Right lobe of liver (tissue), 4 donors: Measurements from ENCODE around the gene PCDHGB2.
"Not testable (repeated sequence)": the region's sequence is repeated elsewhere in the genome, so short reads cannot be mapped to it uniquely, and the experiment has no call there.

Source experiments
- POLR2A ChIP-seq: fragments of 450-650 bp; IDR thresholded peaks from one replicate; pipeline ENCODE4 v1.6.1; 2017; ENCODE audit warnings: antibody characterized with exemption, mild to moderate bottlenecking
- TF ChIP-seq, protein P1 (sequence below), 4 donors: fragments of 200-600 bp in 3 of 4; fragments of 450-650 bp in 1 of 4; IDR thresholded peaks; one replicate each; pipeline versions ENCODE4 v1.5.1 to v1.8.0; 2016 to 2022; ENCODE audit warnings: antibody characterized with exemption in 4 of 4, mild to moderate bottlenecking in 2 of 4
- donor health status: DM: no; HTN: no; CAD: no.
- donor health status: DM: no; HTN: no; CAD: no.
- donor health status: DM: no; HTN: yes; CAD: no.

DNA sequence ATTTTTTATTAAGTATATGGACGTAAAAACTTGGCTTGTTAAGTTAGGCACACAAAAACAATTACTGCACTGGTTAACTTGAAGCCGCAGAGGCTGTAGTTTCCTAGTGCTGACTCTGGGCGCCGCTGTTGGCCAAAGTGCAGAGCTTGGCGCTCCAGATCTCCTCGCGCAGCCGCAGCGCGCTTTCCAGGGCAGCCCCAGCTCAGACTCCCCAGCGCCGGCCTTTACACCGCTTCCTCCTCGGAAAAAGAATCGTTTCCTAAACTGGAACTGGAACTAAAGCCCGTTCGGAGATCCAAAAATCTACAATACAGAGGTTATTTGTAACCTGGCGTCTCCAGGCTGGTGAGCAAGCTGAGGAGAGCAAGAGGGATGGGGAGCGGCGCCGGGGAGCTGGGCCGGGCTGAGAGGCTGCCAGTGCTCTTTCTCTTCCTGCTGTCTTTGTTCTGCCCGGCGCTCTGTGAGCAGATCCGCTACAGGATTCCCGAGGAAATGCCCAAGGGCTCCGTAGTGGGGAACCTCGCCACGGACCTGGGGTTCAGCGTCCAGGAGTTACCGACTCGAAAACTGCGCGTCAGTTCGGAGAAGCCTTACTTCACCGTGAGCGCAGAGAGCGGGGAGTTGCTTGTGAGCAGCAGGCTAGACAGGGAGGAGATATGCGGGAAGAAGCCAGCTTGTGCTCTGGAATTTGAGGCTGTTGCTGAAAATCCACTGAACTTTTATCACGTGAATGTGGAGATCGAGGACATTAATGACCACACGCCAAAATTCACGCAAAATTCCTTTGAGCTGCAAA, 38.2 kb downstream of the PCDHGB2 start, which contains the start of gene PCDHGB5:
- TF ChIP-seq, protein P1, sequence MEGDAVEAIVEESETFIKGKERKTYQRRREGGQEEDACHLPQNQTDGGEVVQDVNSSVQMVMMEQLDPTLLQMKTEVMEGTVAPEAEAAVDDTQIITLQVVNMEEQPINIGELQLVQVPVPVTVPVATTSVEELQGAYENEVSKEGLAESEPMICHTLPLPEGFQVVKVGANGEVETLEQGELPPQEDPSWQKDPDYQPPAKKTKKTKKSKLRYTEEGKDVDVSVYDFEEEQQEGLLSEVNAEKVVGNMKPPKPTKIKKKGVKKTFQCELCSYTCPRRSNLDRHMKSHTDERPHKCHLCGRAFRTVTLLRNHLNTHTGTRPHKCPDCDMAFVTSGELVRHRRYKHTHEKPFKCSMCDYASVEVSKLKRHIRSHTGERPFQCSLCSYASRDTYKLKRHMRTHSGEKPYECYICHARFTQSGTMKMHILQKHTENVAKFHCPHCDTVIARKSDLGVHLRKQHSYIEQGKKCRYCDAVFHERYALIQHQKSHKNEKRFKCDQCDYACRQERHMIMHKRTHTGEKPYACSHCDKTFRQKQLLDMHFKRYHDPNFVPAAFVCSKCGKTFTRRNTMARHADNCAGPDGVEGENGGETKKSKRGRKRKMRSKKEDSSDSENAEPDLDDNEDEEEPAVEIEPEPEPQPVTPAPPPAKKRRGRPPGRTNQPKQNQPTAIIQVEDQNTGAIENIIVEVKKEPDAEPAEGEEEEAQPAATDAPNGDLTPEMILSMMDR (IDR thresholded peaks at IDR 0.05) = peak; percentile 47 to 70 (median 58)
- TF ChIP-seq POLR2A = not testable (repeated sequence)
